HG03280 (cell line): ENCODE results near the gene SPINT1.

ENCODE experiments used
- ATAC-seq: cut with Tn5 transposase; IDR thresholded peaks from one replicate; pipeline ENCODE4 v1.9.1; 2021; ENCODE audit warnings: mild to moderate bottlenecking, moderate library complexity; ENCODE audit not compliant: unreplicated experiment

Gene SPINT1

DNA sequence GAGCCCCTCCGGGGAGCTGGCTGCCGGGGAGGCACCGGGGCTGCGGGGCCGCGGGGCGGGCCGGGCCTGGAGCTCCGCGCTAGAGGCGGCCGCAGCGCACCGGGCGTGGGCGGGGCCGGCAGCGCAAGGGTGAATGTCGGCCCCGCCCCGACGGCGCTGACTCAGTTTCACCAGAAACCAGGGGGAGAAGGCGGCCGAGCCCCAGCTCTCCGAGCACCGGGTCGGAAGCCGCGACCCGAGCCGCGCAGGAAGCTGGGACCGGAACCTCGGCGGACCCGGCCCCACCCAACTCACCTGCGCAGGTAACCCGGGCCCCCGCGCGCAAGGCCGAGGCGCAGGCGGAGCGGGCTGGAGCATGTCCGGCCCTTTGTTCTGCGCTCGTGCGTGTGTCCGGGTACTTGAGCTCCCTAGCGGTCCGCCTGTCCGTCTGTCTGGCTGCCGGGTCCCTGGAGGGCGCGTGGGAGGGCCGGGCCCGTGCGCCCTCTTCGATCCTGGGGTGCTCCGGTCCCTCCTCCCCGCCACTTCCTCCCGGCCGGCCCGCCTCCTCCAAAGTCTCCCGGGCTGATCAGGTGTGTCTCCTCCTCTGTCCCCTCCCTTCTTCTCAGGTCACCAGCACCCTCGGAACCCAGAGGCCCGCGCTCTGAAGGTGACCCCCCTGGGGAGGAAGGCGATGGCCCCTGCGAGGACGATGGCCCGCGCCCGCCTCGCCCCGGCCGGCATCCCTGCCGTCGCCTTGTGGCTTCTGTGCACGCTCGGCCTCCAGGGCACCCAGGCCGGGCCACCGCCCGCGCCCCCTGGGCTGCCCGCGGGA is at the start of gene SPINT1:
Gene SPINT1 (plus strand): TSS at position 164 of the 811 bp plus-strand sequence. CDS start 507 bp downstream, at position 671.
- no peak for ATAC-seq

- no peak for ATAC-seq
These were observed 47.8 kb upstream of the SPINT1 start for GRCh38 chr15:40796041-40796440.

DNA sequence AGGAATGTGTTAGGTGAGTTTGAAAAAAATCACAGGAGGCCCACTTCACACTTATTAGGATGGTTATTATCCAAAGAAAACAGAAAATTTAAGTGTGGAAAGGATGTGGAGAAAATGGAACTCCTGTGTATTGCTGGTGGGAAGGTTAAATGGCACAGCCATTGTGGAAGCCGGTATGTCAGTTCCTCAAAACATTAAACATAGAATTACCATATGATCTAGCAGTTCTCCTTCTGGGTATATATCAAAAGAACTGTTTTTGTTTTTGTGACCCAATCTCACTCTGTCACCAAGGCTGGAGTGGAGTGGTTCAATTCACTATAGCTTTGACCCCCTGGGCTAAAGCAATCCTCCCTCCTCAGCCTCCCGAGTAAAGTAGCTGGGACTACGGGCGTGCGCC is 47.3 kb upstream of the SPINT1 start:
- no peak for ATAC-seq

- no peak for ATAC-seq
These were observed 44.3 kb upstream of the SPINT1 start for GRCh38 chr15:40799523-40799922.

- no peak for ATAC-seq
These were observed 40.8 kb upstream of the SPINT1 start for GRCh38 chr15:40803076-40803475.

DNA sequence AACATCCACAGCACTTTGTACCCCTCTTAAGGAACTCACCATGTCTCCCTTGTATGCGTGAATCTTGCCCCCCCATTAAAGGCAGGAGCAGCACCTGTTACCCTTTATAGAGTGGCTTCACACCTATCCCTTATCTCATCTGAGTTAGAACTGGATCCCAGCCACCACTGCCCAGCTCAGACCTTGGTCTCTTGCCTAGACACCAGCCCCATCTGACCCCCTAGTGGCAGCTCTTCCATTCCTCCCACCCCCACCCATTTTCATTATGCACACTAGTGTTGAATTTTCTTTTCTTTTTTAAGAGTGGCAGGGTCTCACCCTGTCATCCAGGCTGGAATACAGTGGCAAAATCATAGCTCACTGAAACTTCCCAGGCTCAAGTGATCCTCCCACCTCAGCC is 40.2 kb upstream of the SPINT1 start:
- no peak for ATAC-seq

DNA sequence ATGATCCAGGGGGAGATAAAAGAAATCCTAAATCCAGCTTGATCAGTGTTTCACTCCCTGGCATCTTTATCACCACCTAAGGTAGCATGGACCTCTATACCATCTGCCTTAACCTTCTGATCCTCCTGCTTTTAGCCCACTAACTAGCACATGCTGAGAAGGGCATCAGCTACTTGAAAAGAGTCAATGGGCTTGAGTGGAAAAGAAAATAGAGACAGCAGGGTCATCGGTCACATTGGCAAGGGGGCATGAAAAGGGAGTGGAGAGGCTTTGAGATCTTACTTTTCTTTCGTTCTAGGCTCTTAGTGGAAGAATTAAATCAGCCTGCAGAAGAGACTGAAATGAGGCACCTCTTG is 37.2 kb upstream of the SPINT1 start:
- no peak for ATAC-seq

DNA sequence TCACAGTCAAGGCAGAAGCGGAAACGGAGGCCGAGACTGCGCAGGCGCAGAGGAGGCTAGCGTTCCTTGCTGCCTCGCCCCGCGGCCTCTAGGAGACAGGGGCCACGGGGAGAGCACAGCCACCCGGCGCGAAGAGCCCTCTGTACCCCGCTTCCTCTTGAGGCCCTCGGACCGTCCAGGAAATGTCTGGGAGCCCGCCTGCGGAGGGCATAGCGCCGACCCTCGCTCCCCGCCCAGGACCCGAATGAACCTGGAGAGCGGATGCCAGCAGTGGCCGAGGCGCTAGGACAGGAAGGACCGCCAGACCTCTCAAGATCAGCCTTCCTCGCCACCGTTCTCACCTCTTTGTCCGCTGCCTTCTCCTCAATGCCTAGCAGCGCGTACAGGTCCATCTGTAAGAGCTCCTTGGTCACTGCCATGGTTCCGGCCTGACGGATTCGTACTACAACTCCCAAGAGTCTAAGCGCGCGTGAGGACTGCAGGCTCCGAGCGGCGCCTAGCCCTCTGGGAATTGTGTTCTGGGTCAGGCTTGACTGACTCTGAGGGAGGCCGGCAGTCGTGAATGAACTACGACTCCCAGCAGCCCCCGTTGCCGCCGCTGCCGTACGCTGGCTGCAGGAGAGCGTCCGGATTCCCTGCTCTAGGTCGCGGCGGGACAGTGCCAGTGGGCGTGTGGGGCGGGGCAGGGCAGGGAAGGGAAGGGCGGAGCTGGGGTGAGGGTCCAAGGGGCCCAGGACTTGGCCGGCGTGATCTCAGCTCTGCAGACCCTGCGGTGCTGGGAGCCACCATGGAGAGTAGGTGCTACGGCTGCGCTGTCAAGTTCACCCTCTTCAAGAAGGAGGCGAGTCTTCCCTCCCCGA is 36.6 kb upstream of the SPINT1 start, which contains the start of the genes DNAJC17 and ZFYVE19:
Gene DNAJC17 (minus strand): TSS at position 446 of the 860 bp plus-strand sequence. CDS start 27 bp downstream, at position 419.
Gene ZFYVE19 (plus strand): TSS at position 62 of the 860 bp plus-strand sequence. CDS start 501 bp downstream, at position 563.
- peak; percentile 96 for ATAC-seq

GRCh38 chr15:40807888-40808461 is 35.9 kb upstream of the SPINT1 start:
- no peak for ATAC-seq

- no peak for ATAC-seq
These were observed 34.9 kb upstream of the SPINT1 start for GRCh38 chr15:40808861-40809450.

DNA sequence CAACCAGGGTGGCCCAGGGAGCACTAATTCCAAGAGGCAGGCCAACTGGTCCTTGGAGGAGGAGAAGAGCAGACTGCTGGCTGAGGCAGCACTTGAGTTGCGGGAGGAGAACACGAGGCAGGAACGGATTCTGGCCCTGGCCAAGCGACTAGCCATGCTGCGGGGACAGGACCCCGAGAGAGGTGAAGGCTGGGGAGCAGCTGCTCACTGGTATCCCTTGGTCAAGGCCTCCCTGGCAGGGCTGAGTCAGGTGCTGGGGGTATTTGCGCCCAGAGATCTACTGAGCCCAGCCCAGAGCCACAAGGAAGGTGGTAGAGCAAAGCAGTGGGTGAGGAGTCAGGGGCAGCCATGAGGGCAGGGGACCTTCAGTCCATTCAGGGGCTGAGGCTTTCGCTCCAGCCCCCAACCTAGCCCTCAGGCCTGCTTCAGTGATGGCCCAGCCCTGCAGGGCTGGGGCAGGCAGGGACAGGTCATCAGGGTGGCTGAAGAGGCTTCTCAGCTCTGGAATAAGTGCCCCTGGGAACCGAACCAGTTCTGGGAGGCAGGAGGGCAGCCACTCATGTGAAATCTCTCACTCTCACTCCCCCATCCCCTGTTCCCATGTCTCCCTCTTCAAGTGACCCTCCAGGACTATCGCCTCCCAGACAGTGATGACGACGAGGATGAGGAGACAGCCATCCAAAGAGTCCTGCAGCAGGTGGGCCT is 31.0 kb upstream of the SPINT1 start:
- ATAC-seq, result no peak

GRCh38 chr15:40815042-40815698 is 28.7 kb upstream of the SPINT1 start:
- no peak for ATAC-seq

DNA sequence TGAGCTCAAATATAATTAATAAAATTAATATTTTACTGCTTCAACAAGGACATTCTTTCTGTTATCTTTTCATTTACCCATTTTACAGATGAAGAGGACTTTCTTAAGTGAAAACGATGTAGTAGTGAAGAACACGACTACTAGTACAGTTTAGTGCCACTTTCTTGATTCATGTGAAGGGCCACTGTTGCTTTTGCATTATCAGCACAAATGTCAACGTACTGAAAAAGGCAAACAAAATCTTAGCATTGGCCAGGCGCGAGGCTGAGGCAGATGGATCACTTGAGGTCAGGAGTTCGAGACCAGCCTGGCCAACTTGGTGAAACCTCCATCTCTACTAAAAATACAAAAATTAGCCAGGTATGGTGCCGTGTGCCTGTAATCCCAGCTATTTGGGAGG is 24.8 kb upstream of the SPINT1 start:
- no peak for ATAC-seq

GRCh38 chr15:40821195-40821594 is 22.7 kb upstream of the SPINT1 start:
- ATAC-seq, result no peak

GRCh38 chr15:40823572-40824343 is 20.1 kb upstream of the SPINT1 start:
- ATAC-seq, result no peak

- no peak for ATAC-seq
These were observed 18.0 kb upstream of the SPINT1 start for GRCh38 chr15:40825661-40826422.

DNA sequence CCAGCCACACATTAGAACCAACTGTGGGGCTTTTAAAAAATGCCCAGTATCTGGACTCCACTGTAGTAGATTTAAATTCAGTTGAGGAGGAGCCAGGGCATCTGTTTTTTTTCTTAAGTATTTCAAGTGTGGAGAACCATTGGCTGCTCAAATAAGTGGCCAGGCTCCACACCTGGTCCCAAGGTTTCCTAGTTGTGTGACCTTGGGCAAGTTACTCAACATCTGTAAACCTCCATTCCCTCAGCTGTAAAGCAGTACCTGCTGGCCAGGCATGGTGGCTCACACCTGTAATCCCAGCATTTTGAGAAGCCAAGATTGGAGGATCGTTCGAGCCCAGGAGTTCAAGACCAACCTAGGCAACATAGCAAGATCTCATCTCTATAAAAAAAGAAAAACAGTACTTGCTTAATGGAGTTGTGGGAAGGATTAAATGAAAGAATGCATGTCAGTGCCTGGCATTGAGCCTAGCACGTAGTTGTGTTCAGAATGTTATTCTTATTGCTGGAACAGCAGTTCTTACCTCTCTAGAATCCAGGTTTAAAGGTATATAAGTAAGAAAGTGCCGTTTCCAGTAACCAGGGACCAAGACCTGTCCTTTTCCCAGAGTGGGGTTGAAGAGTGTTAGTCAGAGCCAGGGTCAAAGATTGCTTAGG is 17.3 kb upstream of the SPINT1 start:
- ATAC-seq, result no peak
